K562 (cell line): Measurements from ENCODE around the gene TNFSF9. TPM values are rescaled to one million over a fixed set of nuclear protein-coding genes. Genes with fewer than 3 reads are reported as not detected.
A peak's percentile ranks its signal among the peaks of the same experiment; 100 is the strongest.

Experiments used
- BCL6 ChIP-seq: fragments of 250-450 bp; sonication (Bioruptor Pico); IDR thresholded peaks from 2 replicates; pipeline ENCODE4 v1.4.0; 2020
- CEBPZ ChIP-seq: fragments of 150-350 bp; IDR thresholded peaks from 2 replicates; pipeline ENCODE4 v1.6.1; 2014; ENCODE audit warnings: low read depth, mild to moderate bottlenecking, low read length, borderline replicate concordance
- ELF1 ChIP-seq: fragments of 200-800 bp; sonication (Bioruptor generic); IDR thresholded peaks from 2 replicates; pipeline ENCODE4 v1.6.1; 2016; ENCODE audit warnings: missing genetic modification characterization, missing compliant biosample characterization
- NUFIP1 ChIP-seq: fragments of 450-650 bp; IDR thresholded peaks from 2 replicates; pipeline ENCODE4 v1.6.1; 2018; ENCODE audit not compliant: partially characterized antibody
- POU5F1 ChIP-seq: fragments of 150-350 bp; IDR thresholded peaks from 2 replicates; pipeline ENCODE4 v1.6.1; 2014; ENCODE audit warnings: borderline replicate concordance, low read length, low read depth, mild to moderate bottlenecking; ENCODE audit not compliant: partially characterized antibody
- RFX7 ChIP-seq: fragments of 250-450 bp; sonication (Bioruptor Pico); IDR thresholded peaks from 2 replicates; pipeline ENCODE4 v1.5.1; 2021; ENCODE audit warnings: mild to moderate bottlenecking
- SPI1 ChIP-seq: IDR thresholded peaks from 2 replicates; pipeline ENCODE4 v1.6.1; 2011; ENCODE audit warnings: low read depth, low read length, control low read depth, borderline replicate concordance
- UBTF ChIP-seq, 2 experiments: IDR thresholded peaks; 2 replicates each; pipeline ENCODE4 v1.6.1; 2012; ENCODE audit warnings: improper control_type of control experiment in 2 of 2, low read depth in 2 of 2, low read length in 2 of 2, borderline replicate concordance in 1 of 2
- ZC3H11A ChIP-seq: IDR thresholded peaks from 2 replicates; pipeline ENCODE4 v1.6.1; 2012; ENCODE audit warnings: low read depth, low read length, improper control_type of control experiment
- ZNF431 ChIP-seq: sonication (generic); formaldehyde crosslinking; IDR thresholded peaks from 2 replicates; pipeline ENCODE4 v1.8.0; 2022; ENCODE audit warnings: mild to moderate bottlenecking, missing genetic modification reagents
- ZNF445 ChIP-seq: fragments of 250-450 bp; sonication (Bioruptor Pico); IDR thresholded peaks from 2 replicates; pipeline ENCODE4 v1.4.0; 2020; ENCODE audit warnings: low read depth, mild to moderate bottlenecking, moderate library complexity
- ZNF449 ChIP-seq: fragments of 250-450 bp; sonication (Bioruptor Pico); IDR thresholded peaks from 2 replicates; pipeline ENCODE4 v1.8.0; 2022; ENCODE audit warnings: moderate library complexity, mild to moderate bottlenecking, inconsistent platforms
- ZNF589 ChIP-seq: fragments of 200-800 bp; sonication (Bioruptor generic); IDR thresholded peaks from 2 replicates; pipeline ENCODE4 v1.6.1; 2016; ENCODE audit warnings: low read depth, missing genetic modification characterization, missing compliant biosample characterization
- polyA plus RNA-seq, 8 experiments: library from polyadenylated mRNA; depleted of rRNA in 4 of 8; stranded (reverse) in 5 of 8; unstranded in 3 of 8; fragments of >200 nt; fragmentation: Nextera tagmentation in 2 of 8; fragmentation: Illumina TruSeq in 1 of 8; extraction: Ambion mirVana in 2 of 8; extraction: Trizol in 1 of 8; gene quantifications; 2 replicates each; pipeline versions ENCODE4 v1.2.1 to v1.2.3, GENCODE V29; 2011 to 2014; ENCODE audit warnings: inconsistent platforms in 1 of 8, missing spikeins in 1 of 8
- total RNA-seq, 7 experiments: library from RNA; depleted of rRNA in 6 of 7; stranded (reverse); fragments of >200 nt in 6 of 7; fragmentation: Illumina TruSeq in 2 of 7; extraction: Trizol in 2 of 7; gene quantifications; 2 replicates each; pipeline versions ENCODE4 v1.2.1 to v1.2.3, GENCODE V29; 2011 to 2021; ENCODE audit warnings: low replicate concordance in 1 of 7
- TF ChIP-seq, protein P1 (sequence below): IDR thresholded peaks from 3 replicates; pipeline ENCODE4 v1.6.1; 2011; ENCODE audit warnings: borderline replicate concordance, mild to moderate bottlenecking, moderate library complexity; ENCODE audit not compliant: insufficient read length; ENCODE audit errors: extremely low read depth
- TF ChIP-seq, protein P2 (sequence below): fragments of 450-650 bp; formaldehyde crosslinking; IDR thresholded peaks from 2 replicates; pipeline ENCODE4 v1.4.0; 2020; ENCODE audit warnings: mild to moderate bottlenecking, mixed read lengths

Gene TNFSF9
- total and polyA plus RNA-seq, 9 of the 15 experiments (the other 6 are each of a cell fraction or from before 2014, with no cell fraction given), result 1.4 to 17.9 (median 6.5) TPM

GRCh38 chr19:6516659-6517291 lies 14.1 kb upstream of the TNFSF9 start (continued):
- TF ChIP-seq, protein P1, sequence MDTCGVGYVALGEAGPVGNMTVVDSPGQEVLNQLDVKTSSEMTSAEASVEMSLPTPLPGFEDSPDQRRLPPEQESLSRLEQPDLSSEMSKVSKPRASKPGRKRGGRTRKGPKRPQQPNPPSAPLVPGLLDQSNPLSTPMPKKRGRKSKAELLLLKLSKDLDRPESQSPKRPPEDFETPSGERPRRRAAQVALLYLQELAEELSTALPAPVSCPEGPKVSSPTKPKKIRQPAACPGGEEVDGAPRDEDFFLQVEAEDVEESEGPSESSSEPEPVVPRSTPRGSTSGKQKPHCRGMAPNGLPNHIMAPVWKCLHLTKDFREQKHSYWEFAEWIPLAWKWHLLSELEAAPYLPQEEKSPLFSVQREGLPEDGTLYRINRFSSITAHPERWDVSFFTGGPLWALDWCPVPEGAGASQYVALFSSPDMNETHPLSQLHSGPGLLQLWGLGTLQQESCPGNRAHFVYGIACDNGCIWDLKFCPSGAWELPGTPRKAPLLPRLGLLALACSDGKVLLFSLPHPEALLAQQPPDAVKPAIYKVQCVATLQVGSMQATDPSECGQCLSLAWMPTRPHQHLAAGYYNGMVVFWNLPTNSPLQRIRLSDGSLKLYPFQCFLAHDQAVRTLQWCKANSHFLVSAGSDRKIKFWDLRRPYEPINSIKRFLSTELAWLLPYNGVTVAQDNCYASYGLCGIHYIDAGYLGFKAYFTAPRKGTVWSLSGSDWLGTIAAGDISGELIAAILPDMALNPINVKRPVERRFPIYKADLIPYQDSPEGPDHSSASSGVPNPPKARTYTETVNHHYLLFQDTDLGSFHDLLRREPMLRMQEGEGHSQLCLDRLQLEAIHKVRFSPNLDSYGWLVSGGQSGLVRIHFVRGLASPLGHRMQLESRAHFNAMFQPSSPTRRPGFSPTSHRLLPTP, result no peak
- no peak for TF ChIP-seq RFX7 (CRISPR knock-in tag)
- TF ChIP-seq BCL6 (CRISPR knock-in tag), result no peak
- TF ChIP-seq CEBPZ, result no peak
- no peak for TF ChIP-seq POU5F1
- peak; percentile 61; the same call in 1 of the 2 replicates for TF ChIP-seq ELF1
- no peak for TF ChIP-seq ZNF445 (CRISPR knock-in tag)
- no peak for TF ChIP-seq NUFIP1
- TF ChIP-seq ZNF589 (CRISPR knock-in tag), result no peak
- TF ChIP-seq ZC3H11A, result 0 out of 2 replicates have a peak, but pooled peaks have one; percentile 53
- TF ChIP-seq ZNF449 (CRISPR knock-in tag), result no peak
- TF ChIP-seq SPI1, result no peak
- TF ChIP-seq UBTF (IDR thresholded peaks at IDR 0.05; ENCODE audit: borderline replicate concordance in 1 of 2, low read depth in 2 of 2, low read length in 2 of 2), result peak in 1 of 2 experiments; percentile 84; a peak in 2 of 4 replicates
- TF ChIP-seq, protein P2, sequence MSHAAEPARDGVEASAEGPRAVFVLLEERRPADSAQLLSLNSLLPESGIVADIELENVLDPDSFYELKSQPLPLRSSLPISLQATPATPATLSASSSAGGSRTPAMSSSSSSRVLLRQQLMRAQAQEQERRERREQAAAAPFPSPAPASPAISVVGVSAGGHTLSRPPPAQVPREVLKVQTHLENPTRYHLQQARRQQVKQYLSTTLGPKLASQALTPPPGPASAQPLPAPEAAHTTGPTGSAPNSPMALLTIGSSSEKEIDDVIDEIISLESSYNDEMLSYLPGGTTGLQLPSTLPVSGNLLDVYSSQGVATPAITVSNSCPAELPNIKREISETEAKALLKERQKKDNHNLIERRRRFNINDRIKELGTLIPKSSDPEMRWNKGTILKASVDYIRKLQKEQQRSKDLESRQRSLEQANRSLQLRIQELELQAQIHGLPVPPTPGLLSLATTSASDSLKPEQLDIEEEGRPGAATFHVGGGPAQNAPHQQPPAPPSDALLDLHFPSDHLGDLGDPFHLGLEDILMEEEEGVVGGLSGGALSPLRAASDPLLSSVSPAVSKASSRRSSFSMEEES, result no peak
- no peak for TF ChIP-seq ZNF431 (CRISPR knock-in tag)
